ENCODE results near the gene SCRT2. TPM values are rescaled to one million over a fixed set of nuclear protein-coding genes. Genes with fewer than 3 reads are reported as not detected.

Gene SCRT2
- total RNA-seq, 1 experiment from 2014 or later: 0.20 TPM

GRCh38 chr20:617934-618690 lies 57.5 kb downstream of the SCRT2 start (continued):
- no peak for TF ChIP-seq NR3C1 (CRISPR knock-in tag; conservative IDR thresholded peaks at IDR 0.05; ENCODE audit: low read depth)
- TF ChIP-seq, protein P1, sequence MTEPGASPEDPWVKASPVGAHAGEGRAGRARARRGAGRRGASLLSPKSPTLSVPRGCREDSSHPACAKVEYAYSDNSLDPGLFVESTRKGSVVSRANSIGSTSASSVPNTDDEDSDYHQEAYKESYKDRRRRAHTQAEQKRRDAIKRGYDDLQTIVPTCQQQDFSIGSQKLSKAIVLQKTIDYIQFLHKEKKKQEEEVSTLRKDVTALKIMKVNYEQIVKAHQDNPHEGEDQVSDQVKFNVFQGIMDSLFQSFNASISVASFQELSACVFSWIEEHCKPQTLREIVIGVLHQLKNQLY (CRISPR knock-in tag; IDR thresholded peaks at IDR 0.05): no peak
- TF ChIP-seq ZNF138 (CRISPR knock-in tag; conservative IDR thresholded peaks at IDR 0.05): no peak
- TF ChIP-seq FOXP4 (CRISPR knock-in tag; IDR thresholded peaks at IDR 0.05): no peak
- no peak for TF ChIP-seq RELA (CRISPR knock-in tag; IDR thresholded peaks at IDR 0.05; ENCODE audit: borderline replicate concordance)
- TF ChIP-seq OVOL2 (CRISPR knock-in tag; IDR thresholded peaks at IDR 0.05; ENCODE audit: borderline replicate concordance): no peak
- no peak for TF ChIP-seq NFYB (CRISPR knock-in tag; conservative IDR thresholded peaks at IDR 0.05; ENCODE audit: low read depth)
- no peak for TF ChIP-seq ZNF416 (CRISPR knock-in tag; IDR thresholded peaks at IDR 0.05)
- no peak for TF ChIP-seq ETV6 (CRISPR knock-in tag; IDR thresholded peaks at IDR 0.05)
- TF ChIP-seq, protein P2, sequence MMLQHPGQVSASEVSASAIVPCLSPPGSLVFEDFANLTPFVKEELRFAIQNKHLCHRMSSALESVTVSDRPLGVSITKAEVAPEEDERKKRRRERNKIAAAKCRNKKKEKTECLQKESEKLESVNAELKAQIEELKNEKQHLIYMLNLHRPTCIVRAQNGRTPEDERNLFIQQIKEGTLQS (CRISPR knock-in tag; conservative IDR thresholded peaks at IDR 0.05): no peak
- TF ChIP-seq NFE2L1 (CRISPR knock-in tag; IDR thresholded peaks at IDR 0.05): no peak
- no peak for TF ChIP-seq ZNF232 (CRISPR knock-in tag; IDR thresholded peaks at IDR 0.05)
- TF ChIP-seq ELF4 (CRISPR knock-in tag; IDR thresholded peaks at IDR 0.05; ENCODE audit: low read depth): no peak

DNA sequence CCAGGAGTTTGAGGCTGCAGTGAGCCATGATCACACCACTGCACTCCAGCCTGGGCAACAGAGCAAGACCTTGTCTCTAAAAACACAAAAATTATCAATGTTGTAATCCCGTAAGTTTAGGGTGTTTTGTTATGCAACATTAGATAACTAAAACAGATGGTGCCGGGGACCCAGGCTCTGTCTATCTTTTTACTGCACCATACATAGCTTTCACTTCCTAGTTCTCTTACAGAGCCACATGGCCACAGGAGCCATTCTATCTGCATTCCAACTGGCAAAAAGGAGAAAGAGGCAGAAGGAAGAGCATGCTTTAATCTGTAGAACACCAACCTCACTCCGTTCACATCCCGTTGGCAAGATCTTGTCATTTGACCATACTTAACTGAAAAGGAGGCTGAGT lies 60.1 kb downstream of the SCRT2 start:
- Mint-ChIP-seq H3K9me3 (peaks cover 13% of the 10 kb centered on the region), H3K36me3 (no peaks in the 10 kb centered on the region), H3K4me1 (peaks cover 14% of the 10 kb centered on the region), H3K4me3 (no peak overlapping the region), H3K27me3 (ENCODE audit: low read depth) (peaks cover 28% of the 10 kb centered on the region), H3K27ac (no peak overlapping the region)
- DNase-seq (ENCODE audit: low spot score): no peak
- ATAC-seq: no peak
- POLR2A ChIA-PET: no interaction called here
- CTCF ChIA-PET: interaction anchor here (1.4 kb wide), 1 partner anchor 30 kb away, joined by 5 read pairs; no protein-coding TSS in a partner anchor
- TF ChIP-seq TP53 (CRISPR knock-in tag; IDR thresholded peaks at IDR 0.05) (no peak), E2F4 (CRISPR knock-in tag; IDR thresholded peaks at IDR 0.05; ENCODE audit: borderline replicate concordance, low read depth) (no peak), FOXK1 (CRISPR knock-in tag; IDR thresholded peaks at IDR 0.05) (no peak), ETV6 (CRISPR knock-in tag; IDR thresholded peaks at IDR 0.05) (no peak)

DNA sequence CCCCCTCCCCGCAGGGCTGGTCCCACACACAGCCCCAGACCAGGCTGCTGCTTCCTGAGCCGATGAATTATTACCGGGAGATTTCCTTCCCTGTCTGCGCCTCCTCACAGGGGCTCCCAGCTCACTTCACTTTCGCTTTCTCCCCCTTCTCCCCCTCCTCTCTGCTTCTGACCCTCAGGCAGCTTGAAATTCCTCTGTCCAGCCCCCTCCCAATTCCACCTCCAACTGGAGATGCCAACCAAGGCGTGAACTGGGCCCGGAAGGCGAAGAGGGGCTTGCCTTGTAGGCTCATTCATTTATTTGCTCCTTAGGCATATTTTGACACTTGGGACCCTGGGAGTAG lies 63.8 kb downstream of the SCRT2 start:
- Mint-ChIP-seq H3K27ac (no peak overlapping the region), H3K27me3 (ENCODE audit: low read depth) (peaks cover 51% of the 10 kb centered on the region), H3K9me3 (no peaks in the 10 kb centered on the region), H3K36me3 (no peaks in the 10 kb centered on the region), H3K4me1 (peaks cover 18% of the 10 kb centered on the region), H3K4me3 (no peak overlapping the region)
- ChIA-PET CTCF (interaction anchor here (1.1 to 3.9 kb wide), 3 partner anchors 34 to 55 kb away, joined by 3 to 28 read pairs (median 5); no protein-coding TSS in a partner anchor), POLR2A (interaction anchor here (1.6 kb wide), 1 partner anchor 49 kb away, joined by 5 read pairs; no protein-coding TSS in a partner anchor)
- ATAC-seq (no peak), DNase-seq (ENCODE audit: low spot score) (no peak)
- TF ChIP-seq ELF4 (CRISPR knock-in tag; IDR thresholded peaks at IDR 0.05; ENCODE audit: low read depth) (no peak), CREM (CRISPR knock-in tag; IDR thresholded peaks at IDR 0.05) (no peak)

Other genes with a start within 250 kb of the SCRT2 start
- 14.6 to 15.6 TPM (median 15.4 TPM) in 3 replicates for gene TBC1D20, start 213.3 kb downstream of the SCRT2 start, total RNA-seq (2021)
- gene CSNK2A1, start 132.0 kb downstream of the SCRT2 start, total RNA-seq (2021): 235 to 244 TPM (median 236 TPM) in 3 replicates
- 3.8 to 5.8 TPM (median 4.6 TPM) in 3 replicates for gene TCF15, start 65.5 kb downstream of the SCRT2 start, total RNA-seq (2021)
- 23.0 to 25.7 TPM (median 24.5 TPM) in 3 replicates for gene SRXN1, start 22.6 kb downstream of the SCRT2 start, total RNA-seq (2021)
- gene SLC52A3, start 92.7 kb upstream of the SCRT2 start, total RNA-seq (2021): 6.9 to 7.7 TPM (median 7.3 TPM) in 3 replicates
- gene FAM110A, start 157.9 kb upstream of the SCRT2 start, total RNA-seq (2021): 17.2 to 18.8 TPM (median 18.0 TPM) in 3 replicates
- 0.20 to 0.32 TPM (median 0.25 TPM) in 3 replicates for gene ANGPT4, start 240.5 kb upstream of the SCRT2 start, total RNA-seq (2021)